Activated CD4-positive, alpha-beta T cell treated with anti-CD3 and anti-CD28 coated beads, Interleukin-2, amount 50 U/mL, for 4 hours (primary cell): ENCODE data around the gene CNTRL.
A peak's percentile ranks its signal among the peaks of the same experiment; 100 is the strongest.
"Not testable (repeated sequence)": the region's sequence is repeated elsewhere in the genome, so short reads cannot be mapped to it uniquely, and the experiment has no call there.

Experiments
- DNase-seq, 2 experiments: peaks; one replicate each; pipeline ENCODE4 v3.0.0-alpha.2; 2020

Gene CNTRL

GRCh38 chr9:121074370-121075250 is at the start of gene CNTRL:
CNTRL (plus strand) TSS chr9:121074955; CDS start chr9:121088327, 13,372 bp downstream.
- DNase-seq = peak; percentile 80 to 83

GRCh38 chr9:121026260-121026691 is 48.5 kb upstream of the CNTRL start:
- no peak for DNase-seq

GRCh38 chr9:121026768-121027167 is 48.0 kb upstream of the CNTRL start:
- no peak for DNase-seq

- DNase-seq = not testable (repeated sequence)
Measured at GRCh38 chr9:121028285-121028684, 46.5 kb upstream of the CNTRL start.

- no peak for DNase-seq
Measured at GRCh38 chr9:121029469-121029868, 45.3 kb upstream of the CNTRL start.

GRCh38 chr9:121034529-121034928 is 40.2 kb upstream of the CNTRL start:
- DNase-seq = no peak

- DNase-seq = not testable (repeated sequence)
Measured at GRCh38 chr9:121035717-121036116, 39.0 kb upstream of the CNTRL start.

- DNase-seq = no peak
Measured at GRCh38 chr9:121038362-121038761, 36.4 kb upstream of the CNTRL start.

- DNase-seq = no peak
Measured at GRCh38 chr9:121038804-121039203, 36.0 kb upstream of the CNTRL start.

- DNase-seq = no peak
Measured at GRCh38 chr9:121048175-121048574, 26.6 kb upstream of the CNTRL start.

- no peak for DNase-seq
Measured at GRCh38 chr9:121048618-121049017, 26.1 kb upstream of the CNTRL start.

- DNase-seq = no peak
Measured at GRCh38 chr9:121050128-121050988, 24.4 kb upstream of the CNTRL start, which contains the start of gene C5. C5 (minus strand) TSS chr9:121050275; CDS start chr9:121050246, 29 bp downstream.

- DNase-seq = no peak
Measured at GRCh38 chr9:121053544-121053943, 21.2 kb upstream of the CNTRL start.

- DNase-seq = no peak
Measured at GRCh38 chr9:121055642-121056143, 19.1 kb upstream of the CNTRL start.

GRCh38 chr9:121057821-121058220 is 16.9 kb upstream of the CNTRL start:
- DNase-seq = no peak

- no peak for DNase-seq
Measured at GRCh38 chr9:121059513-121059912, 15.2 kb upstream of the CNTRL start.

- peak in 1 of 2 experiments; percentile 4 for DNase-seq
Measured at GRCh38 chr9:121059998-121060636, 14.6 kb upstream of the CNTRL start.

GRCh38 chr9:121066850-121067249 is 7.9 kb upstream of the CNTRL start:
- DNase-seq = no peak

GRCh38 chr9:121067640-121068039 is 7.1 kb upstream of the CNTRL start:
- no peak for DNase-seq

- no peak for DNase-seq
Measured at GRCh38 chr9:121069396-121069795, 5.4 kb upstream of the CNTRL start.

GRCh38 chr9:121071370-121071755 is 3.4 kb upstream of the CNTRL start:
- no peak for DNase-seq

- DNase-seq = peak in 1 of 2 experiments; percentile 4
Measured at GRCh38 chr9:121071756-121072421, 2.9 kb upstream of the CNTRL start.
